OCI-LY7 (cell line): Measurements from ENCODE around the gene LIMK2. TPM values are rescaled to one million over a fixed set of nuclear protein-coding genes. Genes with fewer than 3 reads are reported as not detected.
A peak's percentile ranks its signal among the peaks of the same experiment; 100 is the strongest.

ENCODE experiments used
- BruUV-seq: library from RNA; stranded (reverse); fragments of 400-500 nt; replicated peaks from 2 replicates; lab custom pipeline; 2021; lab: Mats Ljungman, UMichigan
- CTCF ChIA-PET: fragments of 300-600 bp; sonication (Branson Sonifier 250); formaldehyde crosslinking; loops from one replicate; lab custom pipeline; 2022; ENCODE audit warnings: antibody characterized with exemption; ENCODE audit not compliant: unreplicated experiment; lab: Charles Lee
- POLR2A ChIA-PET: fragments of 300-600 bp; sonication (Branson Sonifier 250); formaldehyde crosslinking; loops from one replicate; lab custom pipeline; 2022; ENCODE audit warnings: antibody characterized with exemption; lab: Charles Lee
- DNase-seq: peaks from one replicate; pipeline ENCODE4 v3.0.0-alpha.2; 2015; ENCODE audit warnings: low spot score
- H2AFZ ChIP-seq: fragments of 200-600 bp; sonication (generic), shearing (Covaris generic); 2 replicates; pipeline ENCODE4 v1.6.1; 2014; ENCODE audit warnings: mild to moderate bottlenecking, antibody characterized with exemption, low read length, moderate library complexity
- H3K27ac ChIP-seq: fragments of 200-600 bp; sonication (generic); 2 replicates; pipeline ENCODE4 v1.5.1; 2014; ENCODE audit warnings: mixed run types, low read depth, mild to moderate bottlenecking, moderate library complexity, low read length, inconsistent platforms; ENCODE audit not compliant: poor library complexity, severe bottlenecking
- H3K36me3 ChIP-seq: fragments of 200-600 bp; sonication (generic); 2 replicates; pipeline ENCODE4 v1.6.1; 2014; ENCODE audit warnings: mild to moderate bottlenecking, antibody characterized with exemption, low read length, moderate library complexity, mixed read lengths; ENCODE audit not compliant: insufficient read depth
- H3K4me1 ChIP-seq: fragments of 200-600 bp; sonication (generic); 2 replicates; pipeline ENCODE4 v1.5.1; 2014; ENCODE audit warnings: mild to moderate bottlenecking, low read length; ENCODE audit not compliant: insufficient read depth, poor library complexity, severe bottlenecking
- H3K4me2 ChIP-seq: fragments of 200-600 bp; sonication (generic); 2 replicates; pipeline ENCODE4 v1.6.1; 2014; ENCODE audit warnings: mild to moderate bottlenecking, low read length
- H3K4me3 ChIP-seq: fragments of 200-600 bp; sonication (generic); 2 replicates; pipeline ENCODE4 v1.5.1; 2014; ENCODE audit warnings: mild to moderate bottlenecking, low read depth, low read length; ENCODE audit not compliant: poor library complexity, severe bottlenecking
- H3K79me2 ChIP-seq: fragments of 200-600 bp; sonication (generic); 2 replicates; pipeline ENCODE4 v1.6.1; 2016; ENCODE audit warnings: low read depth, mild to moderate bottlenecking, low read length, moderate library complexity, mixed read lengths; ENCODE audit not compliant: insufficient read depth
- H3K9me2 ChIP-seq: fragments of 200-600 bp; sonication (generic); 2 replicates; pipeline ENCODE4 v1.6.1; 2016; ENCODE audit warnings: mild to moderate bottlenecking, low read length, mixed read lengths; ENCODE audit not compliant: insufficient read depth
- H3K9me3 ChIP-seq: fragments of 200-600 bp; sonication (generic); 2 replicates; pipeline ENCODE4 v1.6.1; 2014; ENCODE audit warnings: mild to moderate bottlenecking, mixed run types, low read length, mixed read lengths
- H4K20me1 ChIP-seq: fragments of 200-600 bp; sonication (generic); 2 replicates; pipeline ENCODE4 v1.6.1; 2014; ENCODE audit warnings: mild to moderate bottlenecking, antibody characterized with exemption, low read length, moderate library complexity, mixed read lengths; ENCODE audit not compliant: insufficient read depth
- CTCF ChIP-seq: fragments of 200-600 bp; sonication (generic); conservative IDR thresholded peaks from 2 replicates; pipeline ENCODE4 v1.5.1; 2014; ENCODE audit warnings: mild to moderate bottlenecking, antibody characterized with exemption, low read length, moderate library complexity, mixed read lengths
- EZH2phosphoT487 ChIP-seq: fragments of 200-600 bp; sonication (generic); IDR thresholded peaks from 2 replicates; pipeline ENCODE4 v1.6.1; 2018; ENCODE audit warnings: low read depth, borderline replicate concordance, mild to moderate bottlenecking, mixed run types, antibody characterized with exemption, low read length, moderate library complexity, mixed read lengths
- intact Hi-C: fragments of 100-400 bp; cut with micrococcal nuclease; formaldehyde crosslinking; loops from one replicate; pipeline ENCODE4 v1.10.0; 2022; ENCODE audit not compliant: unreplicated experiment
- total RNA-seq, 2 experiments: library from RNA; depleted of rRNA in 1 of 2; stranded (reverse); fragments of >200 nt in 1 of 2; shearing (Covaris generic) in 1 of 2; gene quantifications; 2 replicates each; pipeline ENCODE4 v1.2.3, GENCODE V29; 2014 to 2022

LIMK2 gene
- total RNA-seq, 2 experiments from 2014 or later: 16.2 to 24.8 TPM

GRCh38 chr22:31230155-31230870 lies 18.2 kb downstream of the LIMK2 start:
- intact Hi-C loops: loop anchor here (2.0 kb wide), 1 partner anchor 142 kb away; no protein-coding TSS in a partner anchor
- H3K4me2 ChIP-seq: no peak overlapping the region
- POLR2A ChIA-PET: interaction anchor here (0.7 kb wide), 1 partner anchor 105 kb away, joined by 3 read pairs; no protein-coding TSS in a partner anchor

GRCh38 chr22:31230871-31231621 lies 18.9 kb downstream of the LIMK2 start:
- Histone ChIP-seq H3K9me3 (no peaks in the 10 kb centered on the region), H3K36me3 (peaks cover 22% of the 10 kb centered on the region; the same call in 1 of the 2 replicates), H4K20me1 (no peaks in the 10 kb centered on the region), H3K9me2 (no peaks in the 10 kb centered on the region), H3K4me1 (no peaks in the 10 kb centered on the region), H2AFZ (no peak overlapping the region), H3K4me2 (no peak overlapping the region), H3K27ac (no peak overlapping the region), H3K79me2 (no peaks in the 10 kb centered on the region), H3K4me3 (no peak overlapping the region)
- intact Hi-C loops: loop anchor here (1.0 to 2.0 kb wide), 2 partner anchors 19 to 142 kb away; partner anchors contain the start of gene LIMK2
- ChIA-PET POLR2A (interaction anchor here (1.1 kb wide), 1 partner anchor 18 kb away, joined by 3 read pairs; no protein-coding TSS in a partner anchor), CTCF (interaction anchor here (0.6 to 2.1 kb wide), 2 partner anchors 19 to 174 kb away, joined by 3 to 8 read pairs; partner anchors contain the start of gene LIMK2)
- no TSS peak for BruUV-seq
- DNase-seq: peak; percentile 63
- TF ChIP-seq EZH2phosphoT487 (no peak), CTCF (peak; percentile 85)

More at GRCh38 chr22:31230155-31230870, 18.2 kb downstream of the LIMK2 start:
- Histone ChIP-seq H4K20me1 (no peaks in the 10 kb centered on the region), H3K9me3 (no peaks in the 10 kb centered on the region), H3K36me3 (peaks cover 22% of the 10 kb centered on the region; the same call in 1 of the 2 replicates), H3K4me3 (no peak overlapping the region), H3K27ac (no peak overlapping the region), H3K9me2 (no peaks in the 10 kb centered on the region), H2AFZ (no peak overlapping the region), H3K79me2 (no peaks in the 10 kb centered on the region), H3K4me1 (no peaks in the 10 kb centered on the region)
- CTCF ChIA-PET: interaction anchor here (0.6 to 2.1 kb wide), 2 partner anchors 19 to 174 kb away, joined by 3 to 8 read pairs; partner anchors contain the start of gene LIMK2
- TF ChIP-seq CTCF (no peak), EZH2phosphoT487 (no peak)
- BruUV-seq: no TSS peak
- DNase-seq: no peak
